Left ventricle myocardium superior (tissue), 1 donor: ENCODE measurements around the gene GP2. TPM values are rescaled to one million over a fixed set of nuclear protein-coding genes. Genes with fewer than 3 reads are reported as not detected.
"Not testable (repeated sequence)": the region's sequence is repeated elsewhere in the genome, so short reads cannot be mapped to it uniquely, and the experiment has no call there.

Source experiments
- ATAC-seq: fragments of 200-7000 bp; cut with Tn5 transposase; one replicate; pipeline ENCODE4 v1.9.1; 2020; ENCODE audit warnings: mild to moderate bottlenecking, moderate library complexity
- DNase-seq: peaks from one replicate; pipeline ENCODE4 v3.0.0-alpha.2; 2020
- intact Hi-C: fragments of 100-400 bp; cut with micrococcal nuclease; formaldehyde crosslinking; loops from one replicate; pipeline ENCODE4 v1.11.0; 2022
- total RNA-seq: library from RNA; stranded (reverse); fragmentation: NEBNext Ultra II Directional; extraction: Animal tissue kit (Norgen Biotek cat#: 25700); gene quantifications from one replicate; pipeline ENCODE4 v1.2.1, GENCODE V29; 2021
- donor health status: DM: no; HTN: yes; CAD: no; lungs with severe emphysema.

GP2 gene
- total RNA-seq, 1 donor from 2014 or later: not detected

DNA sequence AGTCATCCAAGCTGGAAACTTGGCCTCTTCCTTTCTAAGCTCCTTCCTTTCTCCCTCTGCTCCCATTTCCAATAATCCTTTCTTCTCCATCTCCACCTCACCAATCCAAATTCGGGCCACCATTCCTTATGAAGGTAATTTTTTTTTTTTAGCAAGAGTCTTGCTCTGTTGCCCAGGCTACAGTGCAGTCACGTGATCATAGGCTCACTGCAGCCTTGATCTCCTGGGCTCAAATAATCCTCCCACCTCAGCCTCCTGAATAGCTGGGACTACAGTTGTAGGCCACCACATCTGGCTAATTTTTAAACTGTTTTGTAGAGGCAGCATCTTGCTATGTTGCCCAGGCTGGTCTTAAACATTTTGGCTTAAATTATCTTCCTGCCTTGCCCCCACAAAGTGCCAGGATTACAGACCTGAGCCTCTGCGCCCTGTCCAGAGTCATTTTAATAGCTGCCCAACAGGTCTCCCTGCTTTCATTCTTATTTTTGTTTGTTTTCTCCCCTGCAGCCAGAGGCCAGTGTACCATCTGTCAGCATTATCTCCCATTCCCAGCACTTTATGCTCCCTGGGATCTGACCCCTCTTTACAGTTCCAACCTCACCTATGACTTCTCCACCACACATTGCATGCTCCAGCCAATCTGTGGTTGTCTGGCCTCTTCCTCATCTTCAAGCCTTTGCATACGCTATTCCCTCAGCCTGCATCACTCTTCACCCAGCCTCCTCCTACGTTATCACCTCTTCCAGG lies 2.3 kb upstream of the GP2 start:
- DNase-seq (no peak), ATAC-seq (no peak)
- intact Hi-C loops: no loop called here

DNA sequence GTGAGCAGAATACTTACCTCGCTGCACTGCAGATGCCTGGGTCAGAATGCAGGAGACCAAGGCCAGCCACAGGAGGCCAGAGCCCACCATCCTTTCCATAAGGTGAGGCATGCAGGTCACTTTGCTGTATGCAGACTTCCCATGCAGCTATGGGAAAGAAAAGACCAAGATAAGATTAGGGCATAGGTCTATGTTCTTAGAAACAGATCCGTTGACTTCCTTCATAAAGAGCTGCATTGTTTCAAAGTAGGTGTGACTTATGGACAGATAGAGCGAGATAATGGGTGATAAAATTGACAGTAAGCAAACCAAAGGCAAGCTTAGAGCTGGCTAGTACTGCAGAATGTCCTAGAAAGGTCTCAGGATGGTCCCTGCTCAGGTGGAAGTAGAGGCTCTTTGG lies 992 bp downstream of the GP2 start:
- intact Hi-C loops: no loop called here
- DNase-seq (no peak), ATAC-seq (no peak)

DNA sequence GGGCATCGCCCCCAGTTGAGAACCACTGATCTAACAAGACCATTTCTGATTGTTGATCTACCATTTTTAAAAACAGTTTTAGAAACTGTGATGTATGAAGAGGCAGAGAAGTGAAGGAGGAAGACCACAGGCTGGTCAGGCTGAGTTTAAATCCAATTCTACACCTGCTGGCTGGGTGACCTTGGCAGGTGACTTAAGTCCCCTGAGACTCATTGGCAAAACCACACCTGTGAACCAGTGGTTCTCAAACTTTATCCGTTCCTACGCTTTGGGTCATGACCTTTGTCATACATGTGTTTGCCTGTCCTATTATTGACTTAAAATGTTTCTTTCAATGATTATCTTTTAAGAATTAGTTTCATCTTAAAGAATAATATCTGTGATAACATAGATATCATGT lies 2.3 kb downstream of the GP2 start:
- ATAC-seq (no peak), DNase-seq (no peak)
- intact Hi-C loops: no loop called here

DNA sequence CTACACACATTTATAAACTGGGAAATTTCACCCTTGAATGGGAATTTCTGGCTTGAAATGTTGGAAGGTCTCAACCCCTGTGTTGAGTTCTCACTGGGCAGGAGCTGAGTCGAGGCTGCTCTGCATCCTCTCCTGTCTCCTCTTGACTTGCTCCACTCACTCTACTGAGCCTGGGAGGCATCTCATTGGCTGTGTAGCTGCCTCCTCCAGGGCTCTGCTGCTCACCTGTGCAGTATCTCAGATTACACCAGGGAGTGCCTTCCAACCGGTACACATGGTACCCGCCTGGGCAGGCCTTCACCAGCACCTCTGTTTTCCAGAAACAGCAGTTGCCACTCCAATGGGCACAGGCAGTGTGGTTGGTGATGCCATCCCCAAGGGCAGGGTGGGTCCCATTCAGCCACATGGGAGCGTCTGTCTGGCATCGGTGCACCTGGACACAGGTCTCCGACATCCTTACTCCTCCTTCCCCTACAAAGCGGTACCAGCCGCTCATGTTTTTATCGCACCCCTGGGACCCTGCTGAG lies 3.7 kb downstream of the GP2 start:
- intact Hi-C loops: no loop called here
- no peak for DNase-seq
- no peak for ATAC-seq

DNA sequence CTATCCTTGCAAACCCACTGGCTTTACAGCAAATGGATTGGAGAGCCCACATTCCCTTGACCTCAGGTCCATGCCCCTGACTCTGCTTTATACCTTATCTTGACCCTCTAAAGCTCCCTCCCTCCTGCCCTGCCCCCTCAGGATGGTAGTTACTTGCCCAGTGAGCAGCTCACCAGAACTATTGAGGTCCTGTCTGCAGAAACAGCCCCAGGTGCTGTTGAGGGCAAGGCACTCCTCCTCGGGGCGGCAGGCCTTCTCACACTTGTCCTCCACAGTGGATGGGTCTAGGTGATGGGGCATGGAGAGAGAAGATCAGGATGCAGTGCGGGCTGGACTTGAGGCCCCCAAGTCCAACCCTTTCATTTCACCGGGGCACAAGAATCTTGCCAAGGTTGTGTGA lies 4.6 kb downstream of the GP2 start:
- DNase-seq (no peak), ATAC-seq (no peak)
- intact Hi-C loops: no loop called here

DNA sequence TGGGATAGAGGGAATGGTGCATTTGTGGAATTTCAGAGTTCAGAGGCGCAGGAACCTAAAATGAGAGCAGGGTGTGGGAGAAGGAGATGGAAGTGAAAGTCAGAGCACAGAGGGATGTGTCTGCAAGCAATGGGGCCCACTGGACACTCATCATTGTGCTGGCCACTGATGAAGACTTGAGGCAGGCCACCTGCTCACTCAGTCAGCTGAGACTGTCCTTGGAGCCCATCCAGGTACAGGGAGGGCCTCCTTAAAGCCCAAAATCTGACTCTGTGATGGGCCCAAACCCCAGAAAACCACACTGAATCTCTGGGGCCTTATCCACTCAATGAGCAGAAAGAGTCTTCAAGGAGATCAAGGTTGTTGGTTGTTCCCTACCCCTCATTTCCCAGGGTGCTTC lies 5.6 kb downstream of the GP2 start:
- DNase-seq: no peak
- ATAC-seq: no peak
- intact Hi-C loops: no loop called here

DNA sequence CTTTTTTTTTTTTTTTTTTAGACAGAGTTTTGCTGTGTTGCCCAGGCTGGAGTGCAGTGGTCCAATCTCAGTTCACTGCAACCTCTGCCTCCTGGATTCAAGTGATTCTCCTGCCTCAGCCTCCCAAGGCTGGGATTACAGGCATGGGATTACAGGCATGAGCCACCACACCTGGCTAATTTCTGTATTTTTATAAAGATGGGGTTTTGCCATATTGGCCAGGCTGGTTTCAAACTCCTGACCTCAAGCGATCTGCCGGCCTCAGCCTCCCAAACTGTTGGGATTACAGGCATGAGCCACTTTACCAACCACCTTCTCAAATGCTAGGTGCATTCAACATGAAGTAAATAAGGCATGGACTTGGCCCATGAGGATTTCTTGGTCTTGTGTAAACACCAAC lies 6.3 kb downstream of the GP2 start:
- DNase-seq, intact Hi-C loops, ATAC-seq: not testable (repeated sequence)

DNA sequence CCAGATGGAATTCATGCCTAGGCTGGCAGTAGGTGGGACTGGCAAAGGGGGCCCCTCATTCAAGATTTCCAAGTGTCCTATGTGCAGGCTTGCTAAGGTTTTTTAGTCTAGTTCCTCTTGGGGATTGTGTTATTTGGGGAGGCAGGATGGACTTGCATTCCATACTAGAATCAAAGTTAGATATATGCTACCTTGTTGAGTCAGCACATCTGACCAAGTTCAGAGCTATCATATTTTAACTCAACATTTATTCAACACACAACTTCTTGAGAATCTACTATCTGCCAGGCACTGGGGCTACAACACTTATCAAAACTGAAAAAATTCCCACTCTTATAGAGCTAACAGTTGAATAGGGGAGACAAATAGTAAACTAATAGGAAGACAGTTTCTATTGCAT lies 6.7 kb downstream of the GP2 start:
- ATAC-seq (no peak), DNase-seq (no peak)
- intact Hi-C loops: no loop called here

DNA sequence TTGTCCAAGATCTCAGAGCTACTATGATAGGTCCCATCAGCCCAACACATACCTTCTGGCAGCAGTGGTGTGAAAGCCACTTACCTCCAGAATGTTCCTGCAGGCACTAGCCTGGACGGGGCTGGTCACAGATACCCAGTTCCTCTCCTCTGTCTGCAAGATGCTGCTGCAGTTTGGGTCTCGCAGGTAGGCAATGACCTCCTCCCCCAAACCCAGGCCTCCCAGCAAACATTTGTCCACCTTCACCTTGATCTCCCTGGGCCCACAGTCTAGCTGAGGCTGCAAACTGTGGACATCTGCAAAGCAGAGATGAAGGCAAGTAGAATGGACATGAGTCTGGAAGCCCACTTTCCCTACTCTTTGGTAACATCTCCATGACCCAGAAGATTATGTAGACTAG lies 7.1 kb downstream of the GP2 start:
- intact Hi-C loops: no loop called here
- ATAC-seq (no peak), DNase-seq (no peak)

DNA sequence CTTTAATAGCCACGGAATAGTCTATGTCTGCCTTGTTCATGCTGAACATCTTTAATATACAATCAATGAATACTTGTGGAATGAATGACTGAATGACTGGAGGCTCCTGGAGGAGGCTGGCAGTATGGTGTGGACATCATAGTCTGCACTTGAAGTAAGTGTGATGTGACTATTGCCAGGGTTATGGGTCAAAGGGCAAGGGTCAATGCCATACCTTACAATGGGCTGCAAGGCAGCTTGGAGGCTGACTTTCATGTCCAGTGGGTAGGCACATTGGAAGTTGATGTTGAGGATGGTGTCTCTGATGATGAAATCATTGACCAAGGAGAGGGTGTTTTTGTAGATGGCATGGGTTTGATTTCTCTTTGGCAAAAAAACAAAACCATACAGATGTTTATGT lies 7.9 kb downstream of the GP2 start:
- no peak for ATAC-seq
- intact Hi-C loops: no loop called here
- no peak for DNase-seq

DNA sequence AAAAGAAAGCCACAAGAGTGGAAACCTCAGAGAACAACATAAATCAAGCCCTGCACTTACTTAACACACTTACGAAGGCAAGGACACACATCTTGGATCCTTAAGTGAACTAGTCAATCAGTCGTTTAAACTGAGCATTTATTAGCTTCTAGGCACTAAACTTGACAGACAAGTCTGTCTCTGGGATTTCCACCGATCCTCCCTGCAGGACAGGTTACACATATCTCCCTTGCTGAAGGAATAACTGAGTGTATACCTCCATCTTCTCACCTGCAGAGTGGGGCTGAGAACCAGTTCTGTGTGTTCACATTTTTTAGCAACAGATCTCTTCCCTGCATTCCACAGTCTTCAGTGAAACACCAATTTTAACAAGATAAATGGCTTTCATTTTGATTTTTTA lies 8.9 kb downstream of the GP2 start:
- DNase-seq: no peak
- no peak for ATAC-seq
- intact Hi-C loops: no loop called here

DNA sequence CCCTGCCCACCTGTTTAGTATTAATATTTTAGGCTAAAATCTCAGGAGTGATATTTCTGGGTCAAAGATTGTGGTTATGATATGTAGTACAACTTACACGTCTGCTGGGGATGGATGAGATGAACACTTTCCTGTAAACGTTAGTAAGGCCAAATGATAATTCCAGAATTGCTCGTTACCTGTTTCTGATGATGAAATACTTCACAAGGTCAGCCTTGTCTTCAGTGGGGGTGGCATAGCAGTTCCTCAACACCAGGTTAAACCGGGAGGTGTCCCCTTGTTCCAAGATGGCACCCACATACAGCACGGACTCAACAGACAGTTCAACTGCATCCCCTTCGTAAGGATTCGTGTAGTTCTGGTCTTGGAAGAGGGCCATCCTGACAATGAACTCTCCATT lies 9.3 kb downstream of the GP2 start:
- ATAC-seq: no peak
- DNase-seq: no peak
- intact Hi-C loops: no loop called here

DNA sequence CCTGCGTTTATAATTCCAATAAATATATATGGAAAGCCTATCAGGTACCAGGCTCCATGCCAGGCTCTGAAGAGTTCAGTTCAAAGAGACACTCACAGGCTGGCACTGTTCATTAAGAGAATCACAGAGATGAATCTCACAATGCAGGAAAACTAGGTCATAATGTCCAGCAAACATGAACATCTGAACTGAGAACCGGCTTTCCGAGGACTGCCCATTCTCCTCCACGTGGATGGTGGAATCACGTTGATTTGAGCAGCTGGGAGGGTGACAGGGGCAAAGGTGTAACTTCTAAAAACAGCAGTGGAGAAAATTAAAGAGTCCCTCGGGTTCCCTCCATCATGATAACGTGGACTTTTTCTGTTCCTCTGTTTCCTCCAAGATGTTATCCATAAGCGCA lies 10.2 kb downstream of the GP2 start:
- no peak for DNase-seq
- ATAC-seq: no peak

DNA sequence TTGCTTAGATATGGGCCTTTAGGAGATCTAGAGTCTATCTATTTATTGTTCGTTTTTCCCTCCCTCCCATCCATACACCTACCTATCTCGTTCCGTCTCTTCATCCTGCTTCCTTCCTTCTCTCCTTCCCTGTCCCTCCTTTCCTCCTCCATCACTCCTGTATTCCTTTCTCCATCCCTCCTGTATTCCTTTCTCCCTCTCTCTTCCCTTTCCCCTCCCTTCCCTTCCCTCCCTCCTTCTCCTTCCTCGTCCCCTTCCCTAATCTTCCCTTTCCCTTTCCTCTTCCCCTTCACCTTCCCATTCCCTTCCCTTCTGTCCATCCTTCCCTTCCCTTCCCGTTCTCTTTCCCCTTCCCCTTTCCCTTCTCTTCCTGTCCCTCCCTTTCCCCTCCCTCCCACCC lies 10.6 kb downstream of the GP2 start:
- intact Hi-C loops: no loop called here
- DNase-seq (no peak), ATAC-seq (no peak)

More for the DNA sequence above, 10.2 kb downstream of the GP2 start:
- intact Hi-C loops: no loop called here

DNA sequence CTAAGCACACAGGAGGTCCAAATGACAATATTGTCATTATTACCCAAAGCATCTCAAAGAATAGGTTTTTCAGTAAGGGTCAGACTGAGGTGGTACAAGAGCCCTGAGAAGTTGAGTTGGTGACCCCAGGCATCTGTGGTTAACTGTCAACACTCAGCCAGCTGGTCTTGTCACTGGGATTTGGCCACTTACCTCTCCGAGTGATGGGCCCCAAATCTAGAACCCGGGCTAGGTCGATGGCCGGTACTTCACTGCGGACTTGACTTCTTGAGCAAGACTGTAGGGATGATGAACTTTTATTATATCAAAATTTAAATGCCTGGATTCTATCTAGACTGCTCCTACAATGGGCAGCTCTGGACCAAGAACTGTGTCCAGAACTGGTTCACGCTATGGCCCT lies 11.5 kb downstream of the GP2 start:
- ATAC-seq: no peak
- intact Hi-C loops: no loop called here
- DNase-seq: no peak

DNA sequence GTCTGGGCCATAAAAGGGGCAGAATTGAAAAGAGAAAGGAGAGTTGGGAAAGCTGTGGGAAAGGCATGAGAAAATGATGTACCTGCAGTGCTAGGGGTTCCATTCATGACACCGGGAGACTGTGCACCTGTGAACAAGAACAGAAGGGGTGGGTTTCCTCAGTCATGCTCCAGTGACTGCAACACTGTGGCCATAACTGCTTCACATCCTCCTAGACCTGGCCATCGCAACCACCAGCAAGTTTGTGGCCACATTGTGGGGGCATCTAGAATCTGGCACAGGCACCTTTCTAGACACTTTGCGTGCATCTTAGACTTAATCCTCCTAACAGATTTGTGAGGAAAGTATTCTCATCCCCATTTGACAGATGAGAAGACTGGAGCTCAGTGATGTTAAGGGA lies 12.7 kb downstream of the GP2 start:
- DNase-seq (no peak), ATAC-seq (no peak)
- intact Hi-C loops: no loop called here

DNA sequence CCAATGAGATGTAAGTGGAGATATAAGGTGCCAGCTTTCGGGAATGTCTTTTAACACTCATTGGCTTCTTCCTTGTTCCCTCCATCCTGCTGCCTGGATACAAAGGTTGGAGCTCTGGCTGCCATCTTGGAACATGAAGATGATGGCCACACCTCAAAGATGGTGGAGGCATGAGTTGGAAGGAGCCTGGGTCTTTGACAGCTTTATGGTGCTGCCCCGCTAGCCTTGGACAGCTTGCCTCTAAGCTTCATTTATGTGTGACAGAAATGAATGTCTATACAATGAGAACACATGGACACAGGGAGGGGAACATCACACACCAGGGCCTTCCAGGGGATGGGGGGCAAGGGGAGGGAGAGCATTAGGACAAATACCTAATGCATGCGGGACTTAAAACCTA lies 13.6 kb downstream of the GP2 start:
- no peak for ATAC-seq
- intact Hi-C loops: no loop called here

DNA sequence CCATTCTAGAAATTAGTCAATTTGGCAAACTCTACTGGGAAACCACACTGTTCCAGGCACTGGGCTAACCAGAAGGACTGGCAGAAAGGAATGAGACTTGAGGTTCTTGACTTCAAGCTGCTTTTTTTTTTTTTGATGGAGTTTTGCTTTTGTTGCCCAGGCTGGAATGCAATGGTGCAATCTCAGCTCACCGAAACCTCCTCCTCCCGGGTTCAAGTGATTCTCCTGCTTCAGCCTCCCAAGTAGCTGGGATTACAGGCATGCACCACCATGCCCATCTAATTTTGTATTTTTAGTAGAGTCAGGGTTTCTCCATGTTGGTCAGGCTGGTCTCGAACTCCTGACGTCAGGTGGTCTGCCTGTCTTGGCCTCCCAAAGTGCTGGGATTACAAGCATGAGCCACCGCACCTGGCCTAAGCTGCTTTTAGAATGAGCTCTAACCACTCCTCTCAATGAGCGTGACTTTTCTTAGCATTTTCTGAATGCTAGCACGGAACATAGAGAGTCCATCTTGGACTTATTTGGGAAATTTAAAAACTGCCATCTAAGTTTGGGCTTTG lies 14.7 kb downstream of the GP2 start:
- DNase-seq, ATAC-seq, intact Hi-C loops: not testable (repeated sequence)

More for the DNA sequence above, 13.6 kb downstream of the GP2 start:
- DNase-seq: no peak

DNA sequence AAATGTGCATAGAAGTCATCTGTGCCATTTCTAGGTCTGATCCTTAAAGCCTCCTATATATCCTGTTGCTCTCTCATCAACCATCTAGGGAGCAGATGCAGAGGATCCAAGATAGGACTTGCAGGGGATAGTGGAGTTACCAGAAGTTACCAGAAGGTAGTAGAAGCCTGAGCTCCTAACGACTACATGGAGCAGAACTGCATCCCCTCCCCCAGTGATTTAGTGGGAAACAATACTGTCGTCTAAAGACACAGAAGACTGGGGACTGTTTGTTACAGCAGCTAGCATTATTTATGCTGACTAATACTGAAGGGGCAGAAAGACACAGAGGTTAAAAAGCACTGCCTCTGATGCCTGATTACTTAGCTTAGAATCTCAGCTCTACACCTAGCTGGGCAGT lies 15.8 kb downstream of the GP2 start:
- DNase-seq (no peak), ATAC-seq (no peak)
- intact Hi-C loops: no loop called here

DNA sequence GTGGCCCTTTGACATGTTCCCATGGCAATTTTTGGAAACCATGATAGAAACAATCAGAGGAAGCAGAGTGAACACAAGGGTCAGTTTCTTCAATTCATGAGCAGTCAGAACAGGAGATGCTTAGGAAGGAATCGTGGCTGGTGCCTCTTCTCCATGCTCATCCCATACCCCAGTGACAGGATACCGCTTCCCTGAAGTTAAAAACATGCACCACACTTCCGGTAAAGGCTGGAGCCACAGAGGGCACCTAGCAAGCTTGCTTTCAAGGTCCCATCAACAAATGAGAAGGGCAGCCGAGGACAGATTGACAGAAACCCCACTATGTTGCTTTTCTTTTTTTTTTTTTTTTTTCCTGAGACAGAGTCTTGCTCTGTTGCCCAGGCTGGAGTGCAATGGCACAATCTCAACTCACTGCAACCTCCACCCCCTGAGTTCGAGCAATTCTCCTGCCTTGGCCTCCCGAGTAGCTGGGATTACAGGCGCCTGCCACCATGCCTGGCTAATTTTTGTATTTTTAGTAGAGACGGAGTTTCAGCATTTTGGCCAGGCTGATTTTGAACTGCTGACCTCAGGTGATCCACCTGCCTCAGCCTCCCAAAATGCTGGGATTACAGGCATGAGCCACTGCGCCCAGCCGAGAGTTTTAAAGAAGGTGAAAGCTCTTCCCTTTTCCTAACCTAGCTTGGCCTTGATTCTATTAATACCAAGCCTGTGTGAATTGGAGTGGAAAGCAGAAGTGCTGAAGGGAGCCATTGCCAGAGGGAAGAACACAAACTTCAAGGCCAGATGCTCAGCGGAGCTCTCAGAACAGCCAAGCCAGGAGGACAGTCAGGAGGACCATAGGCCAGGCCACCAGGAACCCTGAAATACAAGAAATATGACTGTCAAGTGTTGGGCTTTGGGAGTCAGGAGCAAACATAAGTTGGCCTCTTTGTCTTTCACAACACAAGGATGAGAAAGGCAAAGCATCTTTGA lies 16.6 kb downstream of the GP2 start:
- ATAC-seq (no peak), DNase-seq (no peak)
- intact Hi-C loops: no loop called here
